HepG2 (cell line): ENCODE data around the gene GRIN2C. TPM values are rescaled to one million over a fixed set of nuclear protein-coding genes. Genes with fewer than 3 reads are reported as not detected.

Source experiments
- ARNT2 ChIP-seq: sonication (generic); formaldehyde crosslinking; IDR thresholded peaks from 2 replicates; pipeline ENCODE4 v1.8.0; 2022; ENCODE audit warnings: mild to moderate bottlenecking, low read depth, missing genetic modification reagents, moderate library complexity
- CENPT ChIP-seq: sonication (generic); formaldehyde crosslinking; IDR thresholded peaks from 2 replicates; pipeline ENCODE4 v1.8.0; 2022; ENCODE audit warnings: low read depth, mild to moderate bottlenecking, moderate library complexity, missing genetic modification reagents
- DPF2 ChIP-seq: sonication (generic); formaldehyde crosslinking; IDR thresholded peaks from 2 replicates; pipeline ENCODE4 v1.4.0; 2020; ENCODE audit warnings: mild to moderate bottlenecking, low read depth, missing genetic modification reagents, borderline replicate concordance
- ETS1 ChIP-seq: sonication (generic); formaldehyde crosslinking; IDR thresholded peaks from 2 replicates; pipeline ENCODE4 v1.4.0; 2020; ENCODE audit warnings: missing genetic modification reagents
- FOXM1 ChIP-seq: sonication (generic); formaldehyde crosslinking; IDR thresholded peaks from 2 replicates; pipeline ENCODE4 v1.5.0; 2020; ENCODE audit warnings: missing genetic modification reagents
- KLF16 ChIP-seq, 2 experiments: sonication (generic) in 1 of 2; formaldehyde crosslinking in 1 of 2; IDR thresholded peaks; 2 replicates each; pipeline versions ENCODE4 v1.6.1 to v1.8.0; 2016 to 2023; ENCODE audit warnings: missing genetic modification reagents in 2 of 2, missing compliant biosample characterization in 1 of 2
- MAFK ChIP-seq, 2 experiments: IDR thresholded peaks in 1 of 2; conservative IDR thresholded peaks in 1 of 2; 2 replicates each; pipeline ENCODE4 v1.6.1; 2011; ENCODE audit warnings: improper control_type of control experiment in 2 of 2, low read length in 2 of 2
- NCOA5 ChIP-seq: sonication (generic); formaldehyde crosslinking; IDR thresholded peaks from 2 replicates; pipeline ENCODE4 v1.4.0; 2020; ENCODE audit warnings: missing genetic modification reagents
- RNF2 ChIP-seq: fragments of 450-650 bp; conservative IDR thresholded peaks from 2 replicates; pipeline ENCODE4 v1.6.1; 2016; ENCODE audit warnings: low read depth
- THAP9 ChIP-seq: sonication (generic); formaldehyde crosslinking; IDR thresholded peaks from 2 replicates; pipeline ENCODE4; 2020; ENCODE audit warnings: missing genetic modification reagents, mild to moderate bottlenecking, borderline replicate concordance
- ZBTB2 ChIP-seq: sonication (generic); formaldehyde crosslinking; IDR thresholded peaks from 2 replicates; pipeline ENCODE4 v1.8.0; 2022; ENCODE audit warnings: low read depth, missing genetic modification reagents
- ZNF18 ChIP-seq: sonication (generic); formaldehyde crosslinking; IDR thresholded peaks from 2 replicates; pipeline ENCODE4 v1.8.0; 2022; ENCODE audit warnings: mild to moderate bottlenecking, missing genetic modification reagents; ENCODE audit not compliant: insufficient replicate concordance
- ZNF282 ChIP-seq: fragments of 450-650 bp; IDR thresholded peaks from 2 replicates; pipeline ENCODE4 v1.6.1; 2018; ENCODE audit not compliant: partially characterized antibody
- ZNF619 ChIP-seq: sonication (generic); formaldehyde crosslinking; IDR thresholded peaks from 2 replicates; pipeline ENCODE4 v1.4.0; 2020; ENCODE audit warnings: mild to moderate bottlenecking, missing genetic modification reagents
- ZNF749 ChIP-seq: sonication (generic); formaldehyde crosslinking; IDR thresholded peaks from 2 replicates; pipeline ENCODE4 v1.8.0; 2022; ENCODE audit warnings: mild to moderate bottlenecking, missing genetic modification reagents, moderate library complexity, borderline replicate concordance
- ZNF768 ChIP-seq: sonication (generic); formaldehyde crosslinking; IDR thresholded peaks from 2 replicates; pipeline ENCODE4 v1.4.0; 2020; ENCODE audit warnings: missing genetic modification reagents
- ZNF850 ChIP-seq: sonication (generic); formaldehyde crosslinking; conservative IDR thresholded peaks from 2 replicates; pipeline ENCODE4 v1.9.0; 2021; ENCODE audit warnings: mild to moderate bottlenecking, missing genetic modification reagents
- polyA plus RNA-seq, 8 experiments: library from polyadenylated mRNA; depleted of rRNA in 3 of 8; stranded (reverse) in 7 of 8; unstranded in 1 of 8; fragments of >200 nt; fragmentation: Illumina TruSeq in 4 of 8; extraction: Trizol in 4 of 8; gene quantifications; 2 replicates each; pipeline versions ENCODE4 v1.2.1 to v1.2.3, GENCODE V29; 2011 to 2016; ENCODE audit warnings: low read depth in 4 of 8, missing spikeins in 1 of 8, mixed read lengths in 1 of 8; ENCODE audit not compliant: insufficient read depth in 1 of 8
- total RNA-seq, 5 experiments: library from RNA; depleted of rRNA; stranded (reverse); fragments of >200 nt; fragmentation: Illumina TruSeq; extraction: Trizol; gene quantifications; 2 replicates each; pipeline ENCODE4 v1.2.3, GENCODE V29; 2016; ENCODE audit warnings: low read depth in 1 of 5

Gene GRIN2C
- total and polyA plus RNA-seq, 2 of the 13 experiments (the other 11 are each of a cell fraction or from before 2014, with no cell fraction given): 0.03 to 0.11 TPM

- 0 out of 2 replicates have a peak, but pooled peaks have one; percentile 40 for TF ChIP-seq ETS1 (CRISPR knock-in tag)
- TF ChIP-seq RNF2: no peak
- TF ChIP-seq ZNF619 (CRISPR knock-in tag): no peak
- peak; percentile 83; the same call in 1 of the 2 replicates for TF ChIP-seq ZNF850 (CRISPR knock-in tag)
- TF ChIP-seq ZNF768 (CRISPR knock-in tag): peak; percentile 91
- TF ChIP-seq DPF2: 0 out of 2 replicates have a peak, but pooled peaks have one; percentile 28
- TF ChIP-seq NCOA5 (CRISPR knock-in tag): no peak
- no peak for TF ChIP-seq ZNF18 (CRISPR knock-in tag)
- TF ChIP-seq ZBTB2 (CRISPR knock-in tag): peak; percentile 48; the same call in 1 of the 2 replicates
- peak; percentile 39; the same call in 1 of the 2 replicates for TF ChIP-seq ZNF749 (CRISPR knock-in tag)
- no peak for TF ChIP-seq CENPT (CRISPR knock-in tag)
- no peak for TF ChIP-seq FOXM1 (CRISPR knock-in tag)
- no peak for TF ChIP-seq MAFK (conservative IDR thresholded peaks at IDR 0.05 in 1 of 2, IDR thresholded peaks at IDR 0.05 in 1 of 2; ENCODE audit: low read length in 2 of 2)
- TF ChIP-seq THAP9 (CRISPR knock-in tag): peak; percentile 8; the same call in 1 of the 2 replicates
- no peak for TF ChIP-seq ZNF282
- peak in 1 of 2 experiments; percentile 83; a peak in 2 of 4 replicates for TF ChIP-seq KLF16 (CRISPR knock-in tag; IDR thresholded peaks at IDR 0.05)
- peak; percentile 90 for TF ChIP-seq ARNT2 (CRISPR knock-in tag)
Observed at GRCh38 chr17:74872313-74873036, 12.8 kb upstream of the GRIN2C start, which contains the start of gene FDXR (continued).
